HG03039 (cell line): ENCODE results near the gene PCDHGC3.
"Not testable (repeated sequence)": the region's sequence is repeated elsewhere in the genome, so short reads cannot be mapped to it uniquely, and the experiment has no call there.

Experiments used
- ATAC-seq: cut with Tn5 transposase; IDR thresholded peaks from one replicate; pipeline ENCODE4 v1.9.1; 2021; ENCODE audit warnings: mild to moderate bottlenecking, moderate library complexity; ENCODE audit not compliant: unreplicated experiment

The PCDHGC3 gene

GRCh38 chr5:141475625-141476131, at the start of gene PCDHGC3:
TSS of gene PCDHGC3 (plus strand) at chr5:141475966. CDS start at chr5:141476117, 151 bp downstream.
- peak; percentile 99 for ATAC-seq

- ATAC-seq: no peak
Observed at GRCh38 chr5:141427783-141428426, 47.9 kb upstream of the PCDHGC3 start.

GRCh38 chr5:141430332-141431113, 45.2 kb upstream of the PCDHGC3 start, which contains the start of gene PCDHGA12:
TSS of gene PCDHGA12 (plus strand) at chr5:141430507. CDS start at chr5:141430760, 253 bp downstream.
- peak; percentile 61 for ATAC-seq

GRCh38 chr5:141431286-141431685, 44.5 kb upstream of the PCDHGC3 start:
- no peak for ATAC-seq

GRCh38 chr5:141432308-141432707, 43.5 kb upstream of the PCDHGC3 start:
- not testable (repeated sequence) for ATAC-seq

GRCh38 chr5:141432726-141433125, 43.0 kb upstream of the PCDHGC3 start:
- ATAC-seq: not testable (repeated sequence)

- ATAC-seq: no peak
Observed at GRCh38 chr5:141434006-141434405, 41.8 kb upstream of the PCDHGC3 start.

GRCh38 chr5:141437221-141437620, 38.5 kb upstream of the PCDHGC3 start:
- no peak for ATAC-seq

GRCh38 chr5:141439411-141440141, 36.2 kb upstream of the PCDHGC3 start:
- ATAC-seq: no peak

GRCh38 chr5:141440341-141440740, 35.4 kb upstream of the PCDHGC3 start:
- ATAC-seq: no peak

GRCh38 chr5:141441571-141442170, 34.1 kb upstream of the PCDHGC3 start:
- ATAC-seq: no peak

- no peak for ATAC-seq
Observed at GRCh38 chr5:141465351-141465750, 10.4 kb upstream of the PCDHGC3 start.

GRCh38 chr5:141476132-141476911, 556 bp downstream of the PCDHGC3 start:
- peak; percentile 26 for ATAC-seq

- no peak for ATAC-seq
Observed at GRCh38 chr5:141477044-141477575, 1.3 kb downstream of the PCDHGC3 start.

GRCh38 chr5:141477815-141478214, 2.0 kb downstream of the PCDHGC3 start:
- no peak for ATAC-seq

- ATAC-seq: no peak
Observed at GRCh38 chr5:141478321-141478945, 2.7 kb downstream of the PCDHGC3 start.

- ATAC-seq: no peak
Observed at GRCh38 chr5:141479776-141480175, 4.0 kb downstream of the PCDHGC3 start.

GRCh38 chr5:141483902-141484301, 8.1 kb downstream of the PCDHGC3 start:
- no peak for ATAC-seq

GRCh38 chr5:141484310-141484640, 8.5 kb downstream of the PCDHGC3 start:
- ATAC-seq: no peak
